Stimulated activated CD4-positive, alpha-beta T cell treated with anti-CD3 and anti-CD28 coated beads, Interleukin-2, amount 100 ng/mL, for 24 hours (primary cell): ENCODE measurements around the gene TSPAN1.
A peak's percentile ranks its signal among the peaks of the same experiment; 100 is the strongest.

Experiments
- DNase-seq, 2 donors: peaks; one replicate each; pipeline ENCODE4 v3.0.0-alpha.2; 2020

Gene TSPAN1

DNA sequence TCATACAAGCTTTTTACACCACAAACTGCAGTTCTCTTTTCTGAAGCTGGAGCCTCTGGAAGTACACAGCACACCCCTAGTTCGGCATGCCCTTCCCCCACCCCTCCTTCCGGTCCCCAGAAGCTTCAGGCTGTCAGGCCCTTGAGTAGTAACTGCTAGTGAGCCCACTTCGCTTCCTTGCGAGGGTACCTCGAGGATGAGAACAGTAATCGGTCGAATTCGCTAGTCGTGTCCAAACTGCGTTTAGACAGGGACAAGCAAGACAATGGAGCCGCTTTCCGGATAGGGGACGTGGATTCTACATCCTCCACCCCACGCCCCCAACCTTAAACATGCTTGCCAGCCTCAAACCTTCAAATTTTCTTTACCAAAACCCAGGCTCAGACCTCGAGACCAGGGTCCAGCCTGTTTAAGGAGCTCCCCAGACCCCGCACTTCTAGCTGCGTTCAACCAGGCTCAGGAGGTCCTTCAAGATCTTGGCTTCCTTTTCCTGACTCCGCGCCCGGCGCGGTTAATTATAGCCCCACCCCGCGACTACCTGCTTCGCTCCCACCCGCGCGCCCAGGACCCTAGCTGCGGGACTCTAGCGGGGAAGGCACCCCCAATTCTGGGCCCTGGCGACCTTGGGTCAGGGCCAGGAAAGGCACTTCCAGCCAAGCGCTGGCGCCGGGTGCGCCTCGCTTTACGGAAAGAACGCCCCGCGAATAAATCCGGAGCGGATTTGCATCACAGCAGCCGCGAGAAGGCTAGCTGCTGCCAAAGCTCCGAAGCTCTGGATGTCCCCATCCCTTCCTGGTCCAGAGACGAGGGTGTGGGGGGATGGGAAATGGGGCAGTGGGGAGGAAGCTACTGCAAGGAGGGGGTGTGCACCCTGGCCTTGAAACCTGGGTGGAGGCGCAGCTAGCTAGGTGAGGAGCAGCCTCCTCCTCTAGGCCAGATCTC lies 8.1 kb upstream of the TSPAN1 start:
- DNase-seq: peak; percentile 53 to 57

DNA sequence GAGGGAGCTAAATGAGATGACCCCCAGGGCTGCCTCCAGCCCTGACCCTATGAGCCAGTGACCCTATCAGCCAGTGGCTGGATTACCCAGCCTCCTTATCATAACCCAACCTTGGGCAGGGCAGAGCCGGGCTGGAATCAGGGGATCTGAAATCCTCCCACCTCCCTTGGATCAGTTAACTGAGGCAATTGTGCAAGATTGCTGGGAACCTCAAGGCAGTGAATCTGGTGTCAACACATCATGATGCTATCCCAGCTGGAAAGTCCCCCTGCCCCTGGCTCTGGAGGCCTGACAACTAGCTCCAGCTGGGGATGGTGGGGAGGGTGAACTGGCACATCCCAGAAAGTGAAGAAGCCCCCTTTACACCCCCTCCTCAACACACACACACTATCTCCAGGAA lies 6.4 kb upstream of the TSPAN1 start:
- no peak for DNase-seq

- no peak for DNase-seq
Measured at GRCh38 chr1:46169811-46170454, 5.0 kb upstream of the TSPAN1 start.

DNA sequence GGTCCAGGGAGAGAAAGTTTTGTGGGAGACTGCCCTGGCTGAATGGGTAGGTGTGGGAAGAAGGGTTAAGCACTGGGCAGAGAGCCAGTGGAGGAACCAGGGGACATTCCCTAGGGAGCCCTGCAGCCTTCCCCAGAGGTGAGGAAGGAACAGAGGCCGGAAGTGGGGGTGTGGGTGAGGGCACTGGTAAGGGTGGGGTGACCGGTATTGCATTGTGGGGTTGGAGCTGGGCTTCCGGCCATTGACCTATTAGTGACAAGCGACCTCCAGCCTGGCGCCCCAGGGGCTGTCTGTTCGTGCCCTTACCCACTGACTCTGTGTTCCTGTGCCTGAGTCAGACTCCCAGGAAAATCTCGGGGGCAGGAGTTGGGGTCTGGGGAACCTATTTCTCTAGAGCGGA lies 3.5 kb upstream of the TSPAN1 start:
- no peak for DNase-seq

GRCh38 chr1:46171871-46172270 lies 3.0 kb upstream of the TSPAN1 start:
- DNase-seq: no peak

GRCh38 chr1:46172321-46172720 lies 2.6 kb upstream of the TSPAN1 start:
- DNase-seq: no peak

DNA sequence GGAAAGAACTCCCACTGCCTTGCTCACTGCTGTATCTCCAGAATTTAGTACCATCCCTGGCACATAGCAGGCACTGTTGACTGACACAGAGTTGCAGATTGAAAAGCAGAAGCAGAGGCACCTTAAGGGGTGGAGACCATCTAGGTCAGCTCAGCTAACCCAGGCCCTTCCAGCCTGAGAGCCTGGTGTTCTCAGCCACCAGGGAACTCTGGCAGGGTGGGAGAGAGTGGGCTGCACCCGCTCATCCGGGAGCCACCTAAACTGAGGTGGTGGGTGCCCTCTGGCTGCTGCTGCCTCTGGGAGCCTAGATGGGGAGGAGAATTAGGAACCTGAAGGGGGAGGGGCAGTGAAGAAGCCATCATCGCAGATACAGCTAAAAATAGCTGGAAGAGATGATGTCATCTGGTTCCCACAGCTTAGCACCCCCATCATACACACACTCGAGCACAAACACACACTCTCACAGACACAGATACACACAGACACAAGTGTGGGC lies 1.5 kb upstream of the TSPAN1 start:
- no peak for DNase-seq

DNA sequence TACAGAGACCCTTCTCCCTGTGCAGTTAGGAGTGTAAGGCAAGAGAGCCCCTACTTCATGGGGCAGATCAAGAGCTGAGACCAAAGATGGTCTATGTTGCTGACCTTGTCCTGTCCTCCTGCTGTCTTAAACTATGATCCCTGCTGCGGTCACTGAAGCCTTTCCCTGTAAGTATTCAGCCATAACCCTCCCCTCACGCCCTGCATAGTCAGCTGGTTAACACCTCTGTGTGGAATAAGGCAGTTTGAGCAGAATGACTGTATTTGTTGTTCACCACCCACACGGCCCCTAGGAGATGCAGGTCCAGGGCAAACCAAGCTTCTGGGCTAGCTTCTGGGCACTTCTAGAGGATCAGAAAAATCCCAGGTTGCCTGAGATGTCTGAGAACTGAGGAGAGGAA lies 356 bp downstream of the TSPAN1 start:
- DNase-seq: no peak

DNA sequence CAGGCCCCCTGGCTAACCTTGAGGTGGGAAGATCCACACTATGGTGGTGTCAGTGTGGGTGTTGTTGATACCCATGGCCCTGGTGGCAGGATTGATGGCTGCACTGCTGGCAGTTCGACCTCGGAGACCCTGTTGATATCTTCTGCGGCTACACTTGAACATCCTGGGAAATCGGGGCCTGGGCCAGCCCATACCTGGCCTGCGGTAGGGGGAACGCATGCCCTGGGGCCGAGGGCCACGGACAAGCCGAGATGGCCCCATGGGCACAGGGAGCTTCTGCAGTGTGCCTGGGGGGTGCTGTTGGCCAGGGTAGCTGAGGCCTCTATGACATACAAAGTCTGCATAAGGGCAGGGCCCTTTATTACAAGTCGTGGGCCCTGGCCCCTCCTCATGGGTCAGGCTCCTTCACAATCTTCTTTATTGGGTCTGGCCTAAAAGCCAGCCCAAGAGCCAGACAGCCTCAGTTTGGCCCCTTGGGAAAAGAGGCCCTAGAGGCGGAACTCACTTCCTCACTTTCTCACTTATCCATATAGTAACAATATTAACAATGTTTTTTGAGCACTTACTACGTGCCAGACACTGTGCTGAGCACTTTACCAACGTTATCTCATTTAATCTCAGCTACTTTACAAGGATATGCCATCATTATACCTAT lies 1.5 kb downstream of the TSPAN1 start, which contains the start of gene P3R3URF:
Gene P3R3URF (minus strand): TSS at position 278 of the 655 bp plus-strand sequence. CDS start 17 bp downstream, at position 261.
- no peak for DNase-seq

- DNase-seq: peak; percentile 64 to 75
Measured at GRCh38 chr1:46179138-46180081, 4.5 kb downstream of the TSPAN1 start.

- DNase-seq: no peak
Measured at GRCh38 chr1:46180082-46180616, 5.3 kb downstream of the TSPAN1 start.

GRCh38 chr1:46181343-46182260 lies 6.7 kb downstream of the TSPAN1 start:
- no peak for DNase-seq

GRCh38 chr1:46183079-46183847 lies 8.4 kb downstream of the TSPAN1 start:
- no peak for DNase-seq

DNA sequence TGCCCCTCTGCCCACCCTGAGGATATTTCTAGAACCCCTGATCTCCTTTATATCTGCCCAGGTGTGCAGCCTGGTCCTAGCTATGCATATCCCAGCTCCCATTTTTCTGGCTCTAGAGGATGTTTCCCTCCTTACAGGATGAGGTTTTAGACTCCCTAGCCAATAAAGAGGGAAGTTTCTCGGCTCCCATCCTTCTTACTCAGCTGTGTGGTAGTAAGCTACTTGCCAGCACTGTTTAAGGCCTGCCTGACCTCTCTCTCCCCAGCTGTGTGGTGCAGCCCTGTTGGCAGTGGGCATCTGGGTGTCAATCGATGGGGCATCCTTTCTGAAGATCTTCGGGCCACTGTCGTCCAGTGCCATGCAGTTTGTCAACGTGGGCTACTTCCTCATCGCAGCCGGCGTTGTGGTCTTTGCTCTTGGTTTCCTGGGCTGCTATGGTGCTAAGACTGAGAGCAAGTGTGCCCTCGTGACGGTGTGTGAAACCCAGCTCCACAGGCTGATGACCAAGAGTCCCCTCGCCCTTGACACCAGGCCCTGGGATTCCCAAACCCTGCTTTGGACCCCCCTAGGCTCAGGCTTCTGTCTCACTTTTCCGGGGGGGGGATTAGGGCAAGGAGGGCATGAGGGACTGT lies 9.2 kb downstream of the TSPAN1 start:
- DNase-seq: no peak

GRCh38 chr1:46184920-46185658 lies 10.2 kb downstream of the TSPAN1 start:
- DNase-seq: peak; percentile 60 to 79

- DNase-seq: no peak
Measured at GRCh38 chr1:46186076-46186475, 11.2 kb downstream of the TSPAN1 start.

DNA sequence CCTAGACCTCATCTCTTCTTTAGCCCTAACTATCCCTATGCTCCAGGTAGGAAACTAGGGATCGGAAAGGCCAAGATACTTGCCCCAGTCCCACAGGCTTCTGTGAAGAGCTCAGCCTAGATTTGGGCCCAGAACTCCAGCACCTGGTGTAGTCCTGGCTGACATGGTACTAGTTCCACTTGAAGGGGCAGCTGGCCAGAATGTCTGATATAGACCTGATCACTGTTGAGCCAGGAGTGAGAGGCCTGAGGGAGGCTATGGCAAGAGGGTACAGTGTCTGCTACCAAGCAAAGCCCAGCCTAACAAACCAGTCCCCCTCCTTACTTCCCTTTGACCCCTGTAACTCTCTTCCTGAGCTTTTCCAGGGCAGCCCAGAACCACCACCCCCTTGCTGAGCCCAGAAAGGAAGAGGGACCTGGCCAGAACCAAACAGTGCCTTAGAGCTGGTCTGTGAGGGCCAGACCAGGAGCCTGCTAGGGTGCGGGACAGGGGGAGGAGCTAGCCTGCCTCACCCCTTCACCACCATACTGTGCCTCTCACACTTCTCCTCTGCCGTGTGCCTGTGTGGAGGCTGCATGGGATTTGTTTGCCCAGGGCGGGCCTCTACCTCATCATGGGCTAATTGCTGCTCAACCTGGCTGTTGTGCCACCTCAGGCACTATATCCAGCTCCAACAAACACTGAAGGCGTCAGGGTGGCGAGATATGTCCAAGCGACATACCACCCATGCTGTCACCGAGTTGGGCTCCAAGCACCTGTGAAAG lies 12.4 kb downstream of the TSPAN1 start:
- no peak for DNase-seq
